ENCODE results near the gene DNM2. TPM values are rescaled to one million over a fixed set of nuclear protein-coding genes. Genes with fewer than 3 reads are reported as not detected.

The DNM2 gene
- total and polyA plus RNA-seq, 2 of the 13 experiments (the other 11 are each of a cell fraction or from before 2014, with no cell fraction given): 41.7 to 59.8 TPM

GRCh38 chr19:10725415-10725814, 7.5 kb downstream of the DNM2 start:
- Histone ChIP-seq H3K9me3 (ENCODE audit: low read length) (no peaks in the 10 kb centered on the region), H3K4me2 (ENCODE audit: low read depth, low read length) (no peak overlapping the region), H3K9ac (ENCODE audit: insufficient read depth, low read depth, low read length) (no peak overlapping the region), H2AFZ (ENCODE audit: low read length) (no peak overlapping the region), H3K27ac (ENCODE audit: extremely low read length, insufficient read depth, low read length) (no peak overlapping the region), H4K20me1 (ENCODE audit: insufficient read depth, low read length) (0 out of 2 replicates have a peak, but pooled peaks cover 15% of the 10 kb centered on the region), H3K4me3 (replicated peaks in 1 of 3; ENCODE audit: insufficient read depth in 1 of 3, low read depth in 2 of 3, low read length in 3 of 3) (no peak overlapping the region), H3K27me3 (ENCODE audit: control insufficient read depth in 1 of 2, insufficient read depth in 2 of 2, low read length in 2 of 2) (no peaks in the 10 kb centered on the region), H3K4me1 (ENCODE audit: insufficient read depth, low read length) (peaks cover 16% of the 10 kb centered on the region), H3K36me3 (replicated peaks in 1 of 2; ENCODE audit: control insufficient read depth in 1 of 2, insufficient read depth in 2 of 2, low read length in 2 of 2) (peaks cover 1 to 24% of the 10 kb centered on the region in 2 experiments; a peak in 4 of 5 replicates), H3K79me2 (ENCODE audit: insufficient read depth, low read length) (peaks cover 86% of the 10 kb centered on the region)
- WGBS (ENCODE audit: low lambda C conversion rate): 93% methylated on average over 4 of the region's 4 CpGs
- ChIA-PET CTCF (ENCODE audit: low intra/inter-chr PET ratio, low total read pairs) (no interaction called here), POLR2A (no interaction called here)
- TF ChIP-seq ZNF629 (CRISPR knock-in tag; conservative IDR thresholded peaks at IDR 0.05): peak; percentile 92
- TF ChIP-seq, protein P1, sequence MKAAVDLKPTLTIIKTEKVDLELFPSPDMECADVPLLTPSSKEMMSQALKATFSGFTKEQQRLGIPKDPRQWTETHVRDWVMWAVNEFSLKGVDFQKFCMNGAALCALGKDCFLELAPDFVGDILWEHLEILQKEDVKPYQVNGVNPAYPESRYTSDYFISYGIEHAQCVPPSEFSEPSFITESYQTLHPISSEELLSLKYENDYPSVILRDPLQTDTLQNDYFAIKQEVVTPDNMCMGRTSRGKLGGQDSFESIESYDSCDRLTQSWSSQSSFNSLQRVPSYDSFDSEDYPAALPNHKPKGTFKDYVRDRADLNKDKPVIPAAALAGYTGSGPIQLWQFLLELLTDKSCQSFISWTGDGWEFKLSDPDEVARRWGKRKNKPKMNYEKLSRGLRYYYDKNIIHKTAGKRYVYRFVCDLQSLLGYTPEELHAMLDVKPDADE (CRISPR knock-in tag; IDR thresholded peaks at IDR 0.05): no peak
- in situ Hi-C loops (cut with HindIII; ENCODE audit: extremely low pct_ligation_motif_present, low pct_unique_long_range_greater_than_20kb): no loop called here
- BruUV-seq (replicated peaks): no TSS peak
- FAIRE-seq (no peak), ATAC-seq (no peak), DNase-seq (ENCODE audit: low spot score) (no peak)
- intact Hi-C loops (cut with micrococcal nuclease; ENCODE audit: unreplicated experiment): no loop called here

DNA sequence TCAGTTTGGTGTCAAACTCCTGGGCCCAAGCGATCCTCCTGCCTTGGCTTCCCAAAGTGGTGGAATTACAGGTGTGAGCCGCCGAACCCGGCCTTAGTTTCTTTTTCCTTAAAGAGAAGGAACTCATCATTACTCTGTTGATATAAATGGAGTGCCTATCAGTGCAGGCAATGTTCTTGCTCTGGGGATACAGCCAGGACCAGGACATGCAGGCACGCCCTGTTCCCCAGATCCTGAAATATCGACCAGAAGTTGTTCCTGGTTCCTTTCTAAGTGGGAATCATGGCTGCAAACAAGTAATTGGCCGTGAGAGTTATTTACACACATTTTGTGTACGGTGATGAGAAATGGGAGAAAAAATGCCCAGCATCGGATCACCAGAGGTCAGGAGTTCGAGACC, 8.4 kb downstream of the DNM2 start:
- H3K9ac ChIP-seq (ENCODE audit: insufficient read depth, low read depth, low read length): no peak overlapping the region
- intact Hi-C loops (cut with micrococcal nuclease; ENCODE audit: unreplicated experiment): no loop called here
- CTCF ChIA-PET (ENCODE audit: low intra/inter-chr PET ratio, low total read pairs): no interaction called here

More for the DNA sequence above, 8.4 kb downstream of the DNM2 start:
- BruUV-seq (replicated peaks): no TSS peak
- Histone ChIP-seq H3K4me2 (ENCODE audit: low read depth, low read length) (no peak overlapping the region), H3K27me3 (ENCODE audit: control insufficient read depth in 1 of 2, insufficient read depth in 2 of 2, low read length in 2 of 2) (no peaks in the 10 kb centered on the region), H3K4me3 (replicated peaks in 1 of 3; ENCODE audit: insufficient read depth in 1 of 3, low read depth in 2 of 3, low read length in 3 of 3) (no peak overlapping the region), H3K27ac (ENCODE audit: extremely low read length, insufficient read depth, low read length) (no peak overlapping the region), H3K4me1 (ENCODE audit: insufficient read depth, low read length) (peaks cover 13% of the 10 kb centered on the region), H2AFZ (ENCODE audit: low read length) (no peak overlapping the region), H3K79me2 (ENCODE audit: insufficient read depth, low read length) (peaks cover 86% of the 10 kb centered on the region), H4K20me1 (ENCODE audit: insufficient read depth, low read length) (0 out of 2 replicates have a peak, but pooled peaks cover 15% of the 10 kb centered on the region), H3K9me3 (ENCODE audit: low read length) (no peaks in the 10 kb centered on the region), H3K36me3 (replicated peaks in 1 of 2; ENCODE audit: control insufficient read depth in 1 of 2, insufficient read depth in 2 of 2, low read length in 2 of 2) (peaks cover 1 to 19% of the 10 kb centered on the region in 2 experiments; a peak in 3 of 5 replicates)
- ATAC-seq: no peak
- TF ChIP-seq TRIM22 (IDR thresholded peaks at IDR 0.05) (no peak), KLF6 (CRISPR knock-in tag; IDR thresholded peaks at IDR 0.05) (no peak), GPBP1L1 (CRISPR knock-in tag; IDR thresholded peaks at IDR 0.05) (no peak), ZNF598 (CRISPR knock-in tag; IDR thresholded peaks at IDR 0.05; ENCODE audit: borderline replicate concordance) (no peak), JUNB (CRISPR knock-in tag; IDR thresholded peaks at IDR 0.05; ENCODE audit: borderline replicate concordance) (no peak), ONECUT2 (CRISPR knock-in tag; IDR thresholded peaks at IDR 0.05) (no peak), CENPX (CRISPR knock-in tag; IDR thresholded peaks at IDR 0.05) (no peak), HDAC1 (CRISPR knock-in tag; IDR thresholded peaks at IDR 0.05) (no peak)
- DNase-seq (ENCODE audit: low spot score): no peak
- POLR2A ChIA-PET: no interaction called here
- in situ Hi-C loops (cut with HindIII; ENCODE audit: extremely low pct_ligation_motif_present, low pct_unique_long_range_greater_than_20kb): no loop called here
- 97% methylated on average over 10 of the region's 10 CpGs for WGBS (ENCODE audit: low lambda C conversion rate)
- no peak for FAIRE-seq

Data from HepG2 (cell line).